ENCODE data around the gene CACNA1B.
"Not testable (repeated sequence)": the region's sequence is repeated elsewhere in the genome, so short reads cannot be mapped to it uniquely, and the experiment has no call there.

GRCh38 chr9:138113701-138114325 lies 236.2 kb downstream of the CACNA1B start:
- TF ChIP-seq CTCF, POLR2A (IDR thresholded peaks at IDR 0.05): not testable (repeated sequence)

Measured in testis (tissue), 2 donors.